HAP-1 (cell line): ENCODE data around the gene DPH2.

Experiments
- DNase-seq, 2 experiments: peaks; one replicate each; pipeline ENCODE4 v3.0.0-alpha.2; 2016 to 2020; ENCODE audit warnings: low spot score in 2 of 2
- H3K27me3 ChIP-seq: fragments of 250-450 bp; sonication (Bioruptor Pico); 2 replicates; pipeline ENCODE4 v1.5.1; 2020; ENCODE audit warnings: low read depth, mild to moderate bottlenecking, moderate library complexity
- H3K36me3 ChIP-seq: fragments of 250-450 bp; sonication (Bioruptor Pico); replicated peaks from 2 replicates; pipeline ENCODE4 v1.5.1; 2020; ENCODE audit warnings: mild to moderate bottlenecking
- H3K4me1 ChIP-seq: fragments of 250-450 bp; sonication (Bioruptor Pico); 2 replicates; pipeline ENCODE4 v1.5.1; 2020; ENCODE audit warnings: mild to moderate bottlenecking
- H3K4me3 ChIP-seq: fragments of 250-450 bp; sonication (Bioruptor Pico); 2 replicates; pipeline ENCODE4 v1.5.1; 2020; ENCODE audit warnings: mild to moderate bottlenecking, moderate library complexity
- H3K9me3 ChIP-seq: fragments of 250-450 bp; sonication (Bioruptor Pico); 2 replicates; pipeline ENCODE4 v1.5.1; 2020; ENCODE audit warnings: mild to moderate bottlenecking, moderate library complexity
- in situ Hi-C: fragments of 300-500 bp; cut with MboI; formaldehyde crosslinking; loops from 3 replicates; pipeline ENCODE4 v1.14.3; 2020; ENCODE audit warnings: low sequenced_read_pairs, inconsistent platforms, mixed read lengths

The DPH2 gene

GRCh38 chr1:43935711-43936427 lies 33.9 kb upstream of the DPH2 start:
- Histone ChIP-seq H3K9me3 (no peaks in the 10 kb centered on the region), H3K27me3 (no peaks in the 10 kb centered on the region), H3K36me3 (no peaks in the 10 kb centered on the region), H3K4me1 (peaks cover 3% of the 10 kb centered on the region; the same call in 1 of the 2 replicates), H3K4me3 (no peak overlapping the region)
- DNase-seq = no peak
- in situ Hi-C loops = loop anchor here (25.0 kb wide), 1 partner anchor 399 kb away; the partner anchor contains the start of gene PTPRF

GRCh38 chr1:43936431-43937151 lies 33.2 kb upstream of the DPH2 start:
- Histone ChIP-seq H3K4me3 (no peak overlapping the region), H3K36me3 (no peaks in the 10 kb centered on the region), H3K9me3 (no peaks in the 10 kb centered on the region), H3K27me3 (no peaks in the 10 kb centered on the region), H3K4me1 (peaks cover 3% of the 10 kb centered on the region; the same call in 1 of the 2 replicates)
- no peak for DNase-seq
- in situ Hi-C loops = loop anchor here (25.0 kb wide), 1 partner anchor 399 kb away; the partner anchor contains the start of gene PTPRF

- peaks cover 3% of the 10 kb centered on the region; the same call in 1 of the 2 replicates for H3K4me1 ChIP-seq
- no peak overlapping the region for H3K4me3 ChIP-seq
- no peak for DNase-seq
- H3K27me3 ChIP-seq = no peaks in the 10 kb centered on the region
- in situ Hi-C loops = loop anchor here (25.0 kb wide), 1 partner anchor 400 kb away; the partner anchor contains the start of gene PTPRF
- H3K36me3 ChIP-seq = no peaks in the 10 kb centered on the region
- no peaks in the 10 kb centered on the region for H3K9me3 ChIP-seq
Observed at GRCh38 chr1:43937179-43937865, 32.5 kb upstream of the DPH2 start.

- no peak for DNase-seq
- in situ Hi-C loops = loop anchor here (25.0 kb wide), 1 partner anchor 401 kb away; the partner anchor contains the start of gene PTPRF
- Histone ChIP-seq H3K36me3 (no peaks in the 10 kb centered on the region), H3K9me3 (no peaks in the 10 kb centered on the region), H3K4me3 (no peak overlapping the region), H3K27me3 (no peaks in the 10 kb centered on the region), H3K4me1 (peaks cover 3% of the 10 kb centered on the region; the same call in 1 of the 2 replicates)
Observed at GRCh38 chr1:43938383-43938782, 31.4 kb upstream of the DPH2 start.

- H3K36me3 ChIP-seq = no peaks in the 10 kb centered on the region
- H3K4me3 ChIP-seq = no peak overlapping the region
- no peaks in the 10 kb centered on the region for H3K9me3 ChIP-seq
- DNase-seq = no peak
- H3K27me3 ChIP-seq = no peaks in the 10 kb centered on the region
- in situ Hi-C loops = loop anchor here (25.0 kb wide), 1 partner anchor 402 kb away; the partner anchor contains the start of gene PTPRF
- H3K4me1 ChIP-seq = peaks cover 3% of the 10 kb centered on the region; the same call in 1 of the 2 replicates
Observed at GRCh38 chr1:43938892-43939587, 30.8 kb upstream of the DPH2 start.

GRCh38 chr1:43942411-43942810 lies 27.4 kb upstream of the DPH2 start:
- in situ Hi-C loops = loop anchor here (25.0 kb wide), 1 partner anchor 405 kb away; the partner anchor contains the start of gene PTPRF
- H3K36me3 ChIP-seq = no peaks in the 10 kb centered on the region
- H3K9me3 ChIP-seq = no peaks in the 10 kb centered on the region
- H3K4me1 ChIP-seq = peaks cover 6% of the 10 kb centered on the region
- no peak for DNase-seq
- H3K27me3 ChIP-seq = no peaks in the 10 kb centered on the region
- no peak overlapping the region for H3K4me3 ChIP-seq

GRCh38 chr1:43944860-43945259 lies 24.9 kb upstream of the DPH2 start:
- H3K27me3 ChIP-seq = no peaks in the 10 kb centered on the region
- H3K4me1 ChIP-seq = peaks cover 6% of the 10 kb centered on the region
- H3K4me3 ChIP-seq = no peak overlapping the region
- in situ Hi-C loops = loop anchor here (25.0 kb wide), 1 partner anchor 408 kb away; the partner anchor contains the start of gene PTPRF
- DNase-seq = no peak
- no peaks in the 10 kb centered on the region for H3K9me3 ChIP-seq
- H3K36me3 ChIP-seq = no peaks in the 10 kb centered on the region

GRCh38 chr1:43945674-43946235 lies 24.1 kb upstream of the DPH2 start:
- no peak for DNase-seq
- H3K4me1 ChIP-seq = peaks cover 6% of the 10 kb centered on the region
- peak overlapping the region; percentile 53 for H3K4me3 ChIP-seq
- no peaks in the 10 kb centered on the region for H3K9me3 ChIP-seq
- H3K36me3 ChIP-seq = no peaks in the 10 kb centered on the region
- no peaks in the 10 kb centered on the region for H3K27me3 ChIP-seq
- in situ Hi-C loops = loop anchor here (25.0 kb wide), 1 partner anchor 408 kb away; the partner anchor contains the start of gene PTPRF

- DNase-seq = peak; percentile 93 to 97
- Histone ChIP-seq H3K4me1 (peaks cover 6% of the 10 kb centered on the region), H3K36me3 (no peaks in the 10 kb centered on the region), H3K9me3 (no peaks in the 10 kb centered on the region), H3K4me3 (peak within 1 kb of the TSS; percentile 53), H3K27me3 (no peaks in the 10 kb centered on the region)
- in situ Hi-C loops = loop anchor here (25.0 kb wide), 1 partner anchor 409 kb away; the partner anchor contains the start of gene PTPRF
Observed at GRCh38 chr1:43946236-43947060, 23.4 kb upstream of the DPH2 start, which contains the start of gene IPO13. TSS of gene IPO13 (plus strand) at chr1:43946950. CDS start at chr1:43947601, 651 bp downstream.

- no peaks in the 10 kb centered on the region for H3K27me3 ChIP-seq
- in situ Hi-C loops = loop anchor here (25.0 kb wide), 1 partner anchor 410 kb away; the partner anchor contains the start of gene PTPRF
- H3K4me1 ChIP-seq = peaks cover 6% of the 10 kb centered on the region
- no peaks in the 10 kb centered on the region for H3K36me3 ChIP-seq
- DNase-seq = no peak
- H3K4me3 ChIP-seq = peak overlapping the region; percentile 53
- no peaks in the 10 kb centered on the region for H3K9me3 ChIP-seq
Observed at GRCh38 chr1:43947061-43947873, 22.5 kb upstream of the DPH2 start.

- in situ Hi-C loops = loop anchor here (25.0 kb wide), 1 partner anchor 411 kb away; the partner anchor contains the start of gene PTPRF
- no peaks in the 10 kb centered on the region for H3K36me3 ChIP-seq
- H3K4me1 ChIP-seq = peaks cover 6% of the 10 kb centered on the region
- H3K4me3 ChIP-seq = peak overlapping the region; percentile 53
- peak; percentile 14 to 43 for DNase-seq
- H3K9me3 ChIP-seq = no peaks in the 10 kb centered on the region
- no peaks in the 10 kb centered on the region for H3K27me3 ChIP-seq
Observed at GRCh38 chr1:43947874-43948437, 21.9 kb upstream of the DPH2 start.
